Liver (tissue), 9 donors: ENCODE measurements around the gene MSMB. TPM values are rescaled to one million over a fixed set of nuclear protein-coding genes. Genes with fewer than 3 reads are reported as not detected.
"Not testable (repeated sequence)": the region's sequence is repeated elsewhere in the genome, so short reads cannot be mapped to it uniquely, and the experiment has no call there.

ENCODE experiments used
- DNase-seq: peaks from one replicate; pipeline ENCODE4 v3.0.0-alpha.2; 2017; ENCODE audit warnings: low spot score
- H3K27ac ChIP-seq, 2 donors: one replicate each; pipeline ENCODE4 v1.7.0; 2013; ENCODE audit warnings: inconsistent platforms in 2 of 2, low read length in 2 of 2, control low read depth in 1 of 2, low read depth in 1 of 2, mild to moderate bottlenecking in 1 of 2
- H3K27me3 ChIP-seq, 4 donors: one replicate each; pipeline versions ENCODE4 v1.6.1 to v1.7.0; 2013; ENCODE audit warnings: low read length in 3 of 4, inconsistent platforms in 1 of 4, mild to moderate bottlenecking in 1 of 4, moderate library complexity in 1 of 4; ENCODE audit not compliant: control insufficient read depth in 4 of 4, insufficient read depth in 4 of 4
- H3K36me3 ChIP-seq, 4 donors: one replicate each; pipeline versions ENCODE4 v1.6.1 to v1.7.0; 2013; ENCODE audit warnings: low read length in 3 of 4, mild to moderate bottlenecking in 3 of 4, low read depth in 1 of 4, moderate library complexity in 1 of 4; ENCODE audit not compliant: control insufficient read depth in 4 of 4, insufficient read depth in 3 of 4
- H3K4me1 ChIP-seq, 4 donors: one replicate each; pipeline versions ENCODE4 v1.6.1 to v1.7.0; 2013; ENCODE audit warnings: low read length in 3 of 4, mild to moderate bottlenecking in 3 of 4, moderate library complexity in 1 of 4; ENCODE audit not compliant: control insufficient read depth in 4 of 4, insufficient read depth in 4 of 4
- H3K4me3 ChIP-seq, 3 donors: one replicate each; pipeline versions ENCODE4 v1.6.1 to v1.7.0; 2013; ENCODE audit warnings: low read length in 3 of 3, control low read depth in 1 of 3, low read depth in 1 of 3, mild to moderate bottlenecking in 1 of 3
- H3K9ac ChIP-seq, 2 donors: one replicate each; pipeline ENCODE4 v1.7.0; 2013; ENCODE audit warnings: low read length in 2 of 2, mild to moderate bottlenecking in 2 of 2, moderate library complexity in 2 of 2, control low read depth in 1 of 2, low read depth in 1 of 2
- H3K9me3 ChIP-seq, 4 donors: one replicate each; pipeline versions ENCODE4 v1.6.1 to v1.7.0; 2013; ENCODE audit warnings: low read length in 3 of 4; ENCODE audit not compliant: control insufficient read depth in 4 of 4
- EGR1 ChIP-seq, 2 donors: IDR thresholded peaks; 2 replicates each; pipeline ENCODE4 v1.6.1; 2016 to 2018; ENCODE audit warnings: antibody characterized with exemption in 2 of 2, low read depth in 2 of 2
- FOXA1 ChIP-seq: IDR thresholded peaks from 2 replicates; pipeline ENCODE4 v1.6.1; 2016; ENCODE audit warnings: antibody characterized with exemption
- HNF4A ChIP-seq, 2 donors: conservative IDR thresholded peaks; 2 replicates each; pipeline ENCODE4 v1.6.1; 2016; ENCODE audit warnings: antibody characterized with exemption in 2 of 2, mild to moderate bottlenecking in 2 of 2
- JUND ChIP-seq, 2 donors: IDR thresholded peaks; 2 replicates each; pipeline ENCODE4 v1.6.1; 2016; ENCODE audit warnings: antibody characterized with exemption in 2 of 2
- NR2F2 ChIP-seq: IDR thresholded peaks from 2 replicates; pipeline ENCODE4 v1.6.1; 2016; ENCODE audit warnings: antibody characterized with exemption
- RAD21 ChIP-seq, 2 donors: IDR thresholded peaks; 2 replicates each; pipeline ENCODE4 v1.6.1; 2016; ENCODE audit warnings: antibody characterized with exemption in 2 of 2, mild to moderate bottlenecking in 2 of 2
- SP1 ChIP-seq: IDR thresholded peaks from 2 replicates; pipeline ENCODE4 v1.6.1; 2018; ENCODE audit warnings: antibody characterized with exemption, mild to moderate bottlenecking
- TAF1 ChIP-seq: conservative IDR thresholded peaks from 2 replicates; pipeline ENCODE4 v1.6.1; 2016; ENCODE audit warnings: antibody characterized with exemption, mild to moderate bottlenecking
- YY1 ChIP-seq: IDR thresholded peaks from 2 replicates; pipeline ENCODE4 v1.6.1; 2016; ENCODE audit warnings: antibody characterized with exemption, mild to moderate bottlenecking
- WGBS: extraction: QIAGEN DNeasy Blood & Tissue Kit; methylation state at CpG from one replicate; pipeline ENCODE4 v1.1.7; 2013; 5-methylcytosine and 5-hydroxymethylcytosine counted together
- polyA plus RNA-seq, 2 donors: library from polyadenylated mRNA; stranded (reverse) in 1 of 2; unstranded in 1 of 2; fragments of 200-250 nt in 1 of 2; fragments of >200 nt in 1 of 2; fragmentation: Nextera tagmentation in 1 of 2; extraction: Ambion mirVana in 1 of 2; gene quantifications; one replicate each; pipeline versions ENCODE4 v1.2.1 to v1.2.3, GENCODE V29; 2013 to 2015
- total RNA-seq, 2 donors: library from RNA; depleted of rRNA; stranded (reverse); fragments of >200 nt; gene quantifications; one replicate each; pipeline ENCODE4 v1.2.3, GENCODE V29; 2014
- TF ChIP-seq, protein P1 (sequence below): IDR thresholded peaks from 2 replicates; pipeline ENCODE4 v1.6.1; 2016; ENCODE audit warnings: antibody characterized with exemption, mild to moderate bottlenecking
- TF ChIP-seq, protein P2 (sequence below): IDR thresholded peaks from 2 replicates; pipeline ENCODE4 v1.6.1; 2016; ENCODE audit warnings: antibody characterized with exemption
- TF ChIP-seq, protein P3 (sequence below): IDR thresholded peaks from 2 replicates; pipeline ENCODE4 v1.6.1; 2016; ENCODE audit warnings: antibody characterized with exemption
- TF ChIP-seq, protein P4 (sequence below): fragments of 150-350 bp; IDR thresholded peaks from 2 replicates; pipeline ENCODE4 v1.5.1; 2017; ENCODE audit warnings: improper control_type of control experiment, low read depth, low read length; ENCODE audit not compliant: missing input control
- donor health status: healthy.
- donor health status: healthy.
- donor health status: healthy.
- donor health status: healthy.
- donor health status: healthy.

Gene MSMB
- total and polyA plus RNA-seq, 4 donors, result not detected

DNA sequence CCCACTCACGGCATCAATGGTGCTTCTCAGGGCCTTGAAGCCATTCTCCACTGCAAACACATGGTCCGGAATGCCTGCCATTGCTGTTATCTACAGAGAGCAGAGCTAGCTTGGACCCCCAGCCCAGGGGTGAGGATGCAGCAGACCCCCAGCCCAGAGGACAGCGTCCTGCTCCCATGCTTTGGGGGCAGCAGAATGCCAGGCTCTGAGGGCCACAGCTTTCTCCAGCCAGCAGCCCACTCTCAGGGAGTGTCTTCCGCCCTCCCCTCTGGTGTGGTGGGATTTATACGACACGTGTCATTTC lies 48.1 kb upstream of the MSMB start (continued):
- TF ChIP-seq, protein P1, sequence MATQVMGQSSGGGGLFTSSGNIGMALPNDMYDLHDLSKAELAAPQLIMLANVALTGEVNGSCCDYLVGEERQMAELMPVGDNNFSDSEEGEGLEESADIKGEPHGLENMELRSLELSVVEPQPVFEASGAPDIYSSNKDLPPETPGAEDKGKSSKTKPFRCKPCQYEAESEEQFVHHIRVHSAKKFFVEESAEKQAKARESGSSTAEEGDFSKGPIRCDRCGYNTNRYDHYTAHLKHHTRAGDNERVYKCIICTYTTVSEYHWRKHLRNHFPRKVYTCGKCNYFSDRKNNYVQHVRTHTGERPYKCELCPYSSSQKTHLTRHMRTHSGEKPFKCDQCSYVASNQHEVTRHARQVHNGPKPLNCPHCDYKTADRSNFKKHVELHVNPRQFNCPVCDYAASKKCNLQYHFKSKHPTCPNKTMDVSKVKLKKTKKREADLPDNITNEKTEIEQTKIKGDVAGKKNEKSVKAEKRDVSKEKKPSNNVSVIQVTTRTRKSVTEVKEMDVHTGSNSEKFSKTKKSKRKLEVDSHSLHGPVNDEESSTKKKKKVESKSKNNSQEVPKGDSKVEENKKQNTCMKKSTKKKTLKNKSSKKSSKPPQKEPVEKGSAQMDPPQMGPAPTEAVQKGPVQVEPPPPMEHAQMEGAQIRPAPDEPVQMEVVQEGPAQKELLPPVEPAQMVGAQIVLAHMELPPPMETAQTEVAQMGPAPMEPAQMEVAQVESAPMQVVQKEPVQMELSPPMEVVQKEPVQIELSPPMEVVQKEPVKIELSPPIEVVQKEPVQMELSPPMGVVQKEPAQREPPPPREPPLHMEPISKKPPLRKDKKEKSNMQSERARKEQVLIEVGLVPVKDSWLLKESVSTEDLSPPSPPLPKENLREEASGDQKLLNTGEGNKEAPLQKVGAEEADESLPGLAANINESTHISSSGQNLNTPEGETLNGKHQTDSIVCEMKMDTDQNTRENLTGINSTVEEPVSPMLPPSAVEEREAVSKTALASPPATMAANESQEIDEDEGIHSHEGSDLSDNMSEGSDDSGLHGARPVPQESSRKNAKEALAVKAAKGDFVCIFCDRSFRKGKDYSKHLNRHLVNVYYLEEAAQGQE, result no peak
- TF ChIP-seq, protein P2, sequence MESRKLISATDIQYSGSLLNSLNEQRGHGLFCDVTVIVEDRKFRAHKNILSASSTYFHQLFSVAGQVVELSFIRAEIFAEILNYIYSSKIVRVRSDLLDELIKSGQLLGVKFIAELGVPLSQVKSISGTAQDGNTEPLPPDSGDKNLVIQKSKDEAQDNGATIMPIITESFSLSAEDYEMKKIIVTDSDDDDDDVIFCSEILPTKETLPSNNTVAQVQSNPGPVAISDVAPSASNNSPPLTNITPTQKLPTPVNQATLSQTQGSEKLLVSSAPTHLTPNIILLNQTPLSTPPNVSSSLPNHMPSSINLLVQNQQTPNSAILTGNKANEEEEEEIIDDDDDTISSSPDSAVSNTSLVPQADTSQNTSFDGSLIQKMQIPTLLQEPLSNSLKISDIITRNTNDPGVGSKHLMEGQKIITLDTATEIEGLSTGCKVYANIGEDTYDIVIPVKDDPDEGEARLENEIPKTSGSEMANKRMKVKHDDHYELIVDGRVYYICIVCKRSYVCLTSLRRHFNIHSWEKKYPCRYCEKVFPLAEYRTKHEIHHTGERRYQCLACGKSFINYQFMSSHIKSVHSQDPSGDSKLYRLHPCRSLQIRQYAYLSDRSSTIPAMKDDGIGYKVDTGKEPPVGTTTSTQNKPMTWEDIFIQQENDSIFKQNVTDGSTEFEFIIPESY, result no peak
- no peak for TF ChIP-seq JUND (IDR thresholded peaks at IDR 0.05)
- TF ChIP-seq RAD21 (IDR thresholded peaks at IDR 0.05), result no peak

DNA sequence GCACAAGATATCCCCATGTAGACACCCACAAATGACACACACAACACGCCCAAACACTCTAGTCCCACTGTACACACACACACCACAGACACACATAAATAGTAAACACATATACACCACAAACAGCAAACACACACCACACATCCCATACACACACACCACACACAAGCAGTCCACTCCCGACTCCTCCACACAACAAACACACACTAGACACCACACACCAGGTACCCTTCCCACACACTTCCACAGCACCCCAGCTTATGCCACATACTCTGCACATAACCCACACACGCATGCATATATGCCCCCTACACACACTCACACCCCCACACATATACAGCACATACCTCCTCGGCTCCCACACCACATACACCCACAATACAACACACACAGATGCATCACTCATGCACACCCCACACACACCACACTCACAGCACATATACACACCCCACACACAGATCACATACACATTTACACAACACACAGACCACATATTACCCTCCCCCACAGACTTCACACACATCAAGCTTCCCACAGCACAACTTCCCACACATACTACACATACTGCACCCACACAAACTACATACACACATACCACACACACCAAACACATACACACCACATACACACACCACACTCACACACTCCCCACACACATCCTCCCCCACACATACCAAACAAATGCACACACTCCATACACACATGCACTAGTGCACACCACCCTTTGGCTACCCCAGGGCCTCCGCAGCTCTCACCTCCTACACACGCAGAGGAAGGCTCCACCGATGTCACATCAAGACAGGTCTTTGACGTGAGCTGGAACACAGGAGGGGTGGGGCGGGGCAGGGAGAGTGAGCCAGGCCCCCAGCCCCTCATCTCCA lies 47.5 kb upstream of the MSMB start:
- not testable (repeated sequence) for H3K9me3 ChIP-seq, H3K9ac ChIP-seq, DNase-seq, H3K36me3 ChIP-seq, H3K27ac ChIP-seq, H3K4me1 ChIP-seq, H3K27me3 ChIP-seq, H3K4me3 ChIP-seq
- WGBS, result 93% methylated on average over 9 of the region's 9 CpGs

DNA sequence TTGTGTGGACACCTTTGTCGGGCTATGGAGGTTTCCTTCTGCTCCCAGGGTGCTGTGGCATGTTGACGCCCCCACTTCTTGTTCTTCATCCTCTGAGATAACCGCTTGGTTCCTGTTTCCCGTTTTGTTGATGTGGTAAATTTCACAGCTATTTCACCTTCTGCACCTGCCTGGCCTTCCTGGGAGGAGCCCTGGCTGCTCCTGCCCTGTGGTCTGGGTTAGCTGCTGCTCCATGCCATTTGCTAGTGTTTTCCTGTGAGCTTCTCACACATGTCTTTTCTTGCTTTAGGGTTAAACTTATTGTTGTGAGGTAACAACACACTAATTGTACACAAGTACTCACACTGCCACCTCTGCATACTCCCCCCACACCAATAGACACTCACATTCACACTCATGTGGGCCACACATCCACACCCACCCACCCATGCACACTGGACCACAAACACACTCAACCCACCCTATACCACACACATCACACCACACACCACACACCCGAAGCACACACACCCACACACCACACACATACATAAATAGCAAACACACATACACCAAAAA lies 46.5 kb upstream of the MSMB start:
- DNase-seq, result no peak
- WGBS, result 39% methylated on average over 5 of the region's 5 CpGs
- no peak overlapping the region for H3K27ac ChIP-seq
- no peak overlapping the region for H3K9ac ChIP-seq
- TF ChIP-seq, protein P3, sequence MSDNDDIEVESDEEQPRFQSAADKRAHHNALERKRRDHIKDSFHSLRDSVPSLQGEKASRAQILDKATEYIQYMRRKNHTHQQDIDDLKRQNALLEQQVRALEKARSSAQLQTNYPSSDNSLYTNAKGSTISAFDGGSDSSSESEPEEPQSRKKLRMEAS, result no peak
- TF ChIP-seq FOXA1 (no peak), NR2F2 (no peak), RAD21 (IDR thresholded peaks at IDR 0.05) (no peak), SP1 (no peak), EGR1 (IDR thresholded peaks at IDR 0.05; ENCODE audit: low read depth in 2 of 2) (no peak), HNF4A (conservative IDR thresholded peaks at IDR 0.05) (no peak), TAF1 (no peak), YY1 (no peak)
- TF ChIP-seq, protein P2, result no peak
- TF ChIP-seq, protein P4, sequence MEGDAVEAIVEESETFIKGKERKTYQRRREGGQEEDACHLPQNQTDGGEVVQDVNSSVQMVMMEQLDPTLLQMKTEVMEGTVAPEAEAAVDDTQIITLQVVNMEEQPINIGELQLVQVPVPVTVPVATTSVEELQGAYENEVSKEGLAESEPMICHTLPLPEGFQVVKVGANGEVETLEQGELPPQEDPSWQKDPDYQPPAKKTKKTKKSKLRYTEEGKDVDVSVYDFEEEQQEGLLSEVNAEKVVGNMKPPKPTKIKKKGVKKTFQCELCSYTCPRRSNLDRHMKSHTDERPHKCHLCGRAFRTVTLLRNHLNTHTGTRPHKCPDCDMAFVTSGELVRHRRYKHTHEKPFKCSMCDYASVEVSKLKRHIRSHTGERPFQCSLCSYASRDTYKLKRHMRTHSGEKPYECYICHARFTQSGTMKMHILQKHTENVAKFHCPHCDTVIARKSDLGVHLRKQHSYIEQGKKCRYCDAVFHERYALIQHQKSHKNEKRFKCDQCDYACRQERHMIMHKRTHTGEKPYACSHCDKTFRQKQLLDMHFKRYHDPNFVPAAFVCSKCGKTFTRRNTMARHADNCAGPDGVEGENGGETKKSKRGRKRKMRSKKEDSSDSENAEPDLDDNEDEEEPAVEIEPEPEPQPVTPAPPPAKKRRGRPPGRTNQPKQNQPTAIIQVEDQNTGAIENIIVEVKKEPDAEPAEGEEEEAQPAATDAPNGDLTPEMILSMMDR, result no peak
- TF ChIP-seq, protein P1, result no peak
- H3K36me3 ChIP-seq, result no peaks in the 10 kb centered on the region
- H3K27me3 ChIP-seq, result no peaks in the 10 kb centered on the region
- no peak overlapping the region for H3K4me3 ChIP-seq
- no peaks in the 10 kb centered on the region for H3K4me1 ChIP-seq
- H3K9me3 ChIP-seq, result no peaks in the 10 kb centered on the region
